NB4 (cell line): Measurements from ENCODE around the gene PPM1F.

Experiments used
- DNase-seq: peaks from one replicate; pipeline ENCODE4 v3.0.0; 2010; ENCODE audit warnings: low read depth
- H3K4me3 ChIP-seq: one replicate; pipeline ENCODE4 v1.5.1; 2011; ENCODE audit warnings: mild to moderate bottlenecking, low read depth, low read length, moderate library complexity
- MYC ChIP-seq: IDR thresholded peaks from 2 replicates; pipeline ENCODE4 v1.6.1; 2011; ENCODE audit warnings: low read depth, low read length
- POLR2A ChIP-seq: IDR thresholded peaks from 2 replicates; pipeline ENCODE4 v1.6.1; 2011; ENCODE audit warnings: mild to moderate bottlenecking; ENCODE audit not compliant: insufficient read length; ENCODE audit errors: extremely low read depth
- TF ChIP-seq, protein P1 (sequence below): IDR thresholded peaks from one replicate; pipeline ENCODE4 v1.5.1; 2012; ENCODE audit warnings: low read depth, low read length
- TF ChIP-seq, protein P2 (sequence below): IDR thresholded peaks from 2 replicates; pipeline ENCODE4 v1.6.1; 2011; ENCODE audit warnings: low read depth, low read length

The PPM1F gene

DNA sequence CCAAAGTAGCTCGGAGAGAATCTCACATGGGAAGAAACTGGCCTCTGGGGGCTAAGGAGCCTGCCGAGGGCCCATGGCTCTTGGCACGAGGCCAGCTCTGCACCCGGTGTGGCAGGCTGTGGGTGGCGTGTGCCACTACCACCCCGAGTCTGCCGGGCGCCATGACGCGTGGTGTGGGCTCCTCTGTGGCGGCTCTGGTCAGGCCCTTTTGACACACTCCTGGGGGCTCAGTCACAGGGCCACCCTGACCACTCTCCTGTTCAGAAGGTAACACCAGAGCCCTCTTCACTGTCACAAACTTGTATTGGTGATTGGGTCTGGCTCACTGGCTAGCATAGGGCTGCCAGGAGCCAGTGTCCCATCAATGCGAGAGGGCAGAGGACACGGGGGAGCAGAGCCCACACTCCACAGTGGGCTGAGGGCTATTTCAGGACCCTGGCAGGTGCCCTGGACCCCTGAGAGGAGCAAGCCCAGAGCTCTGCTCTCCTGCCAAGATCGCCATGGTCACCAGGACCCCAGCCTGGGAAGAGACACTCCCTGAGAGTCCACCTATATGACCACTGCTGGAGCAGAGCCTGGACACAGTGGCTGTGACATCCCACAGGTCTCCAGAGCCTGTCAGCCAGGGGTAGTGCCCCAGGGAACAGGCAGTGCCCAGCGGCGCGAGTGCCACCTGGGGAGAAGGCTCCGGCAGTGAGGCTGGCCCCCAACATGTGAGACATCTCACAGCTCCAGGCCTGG lies 8.6 kb upstream of the PPM1F start:
- no peak for DNase-seq
- no peak for TF ChIP-seq POLR2A
- H3K4me3 ChIP-seq, result no peak overlapping the region

DNA sequence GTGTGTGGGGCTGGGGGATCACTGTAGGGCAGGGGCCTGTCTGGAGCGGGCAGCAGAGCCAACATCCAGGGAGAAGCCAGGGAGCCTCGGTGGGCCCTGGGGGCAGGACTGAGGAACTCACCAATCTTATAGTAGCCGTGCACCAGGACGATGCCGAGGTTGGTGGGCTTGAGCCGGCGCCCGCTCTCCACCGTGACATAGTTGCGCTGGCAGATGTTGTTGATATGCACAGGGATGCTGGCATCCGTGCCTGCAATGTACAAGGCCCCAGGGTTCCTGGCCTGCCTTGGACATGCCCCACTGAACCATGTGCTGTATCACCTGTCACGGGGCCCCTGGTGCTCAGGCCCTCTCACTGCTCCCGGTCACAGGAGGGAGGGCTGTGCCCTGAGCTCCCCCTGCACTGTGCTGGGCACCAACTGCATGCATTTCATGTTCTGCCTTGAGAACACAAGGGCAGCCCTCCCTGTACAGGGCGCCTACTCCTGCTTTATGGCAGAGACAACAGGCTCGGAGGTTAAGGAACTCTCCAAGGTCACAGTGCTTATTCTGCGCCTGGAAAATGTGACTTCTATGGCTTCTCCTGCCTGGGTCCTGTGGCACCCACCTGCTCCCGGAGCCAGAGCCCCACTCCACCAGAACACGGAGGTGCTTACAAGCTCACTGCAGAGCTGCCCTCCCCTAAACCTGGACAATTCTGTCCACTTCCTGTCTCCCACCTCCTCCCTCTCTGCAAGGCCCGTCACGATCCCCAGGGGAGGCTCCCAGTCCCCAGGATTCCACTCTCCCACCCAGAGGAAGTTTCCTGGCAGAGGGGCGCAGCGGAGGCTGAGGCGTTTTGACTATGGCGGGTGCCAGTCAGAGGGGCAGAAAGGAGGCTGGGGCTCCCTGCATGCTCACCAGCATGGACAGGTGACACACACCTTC lies 7.8 kb upstream of the PPM1F start:
- no peak for DNase-seq
- H3K4me3 ChIP-seq, result no peak overlapping the region
- TF ChIP-seq, protein P1, sequence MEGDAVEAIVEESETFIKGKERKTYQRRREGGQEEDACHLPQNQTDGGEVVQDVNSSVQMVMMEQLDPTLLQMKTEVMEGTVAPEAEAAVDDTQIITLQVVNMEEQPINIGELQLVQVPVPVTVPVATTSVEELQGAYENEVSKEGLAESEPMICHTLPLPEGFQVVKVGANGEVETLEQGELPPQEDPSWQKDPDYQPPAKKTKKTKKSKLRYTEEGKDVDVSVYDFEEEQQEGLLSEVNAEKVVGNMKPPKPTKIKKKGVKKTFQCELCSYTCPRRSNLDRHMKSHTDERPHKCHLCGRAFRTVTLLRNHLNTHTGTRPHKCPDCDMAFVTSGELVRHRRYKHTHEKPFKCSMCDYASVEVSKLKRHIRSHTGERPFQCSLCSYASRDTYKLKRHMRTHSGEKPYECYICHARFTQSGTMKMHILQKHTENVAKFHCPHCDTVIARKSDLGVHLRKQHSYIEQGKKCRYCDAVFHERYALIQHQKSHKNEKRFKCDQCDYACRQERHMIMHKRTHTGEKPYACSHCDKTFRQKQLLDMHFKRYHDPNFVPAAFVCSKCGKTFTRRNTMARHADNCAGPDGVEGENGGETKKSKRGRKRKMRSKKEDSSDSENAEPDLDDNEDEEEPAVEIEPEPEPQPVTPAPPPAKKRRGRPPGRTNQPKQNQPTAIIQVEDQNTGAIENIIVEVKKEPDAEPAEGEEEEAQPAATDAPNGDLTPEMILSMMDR, result no peak

DNA sequence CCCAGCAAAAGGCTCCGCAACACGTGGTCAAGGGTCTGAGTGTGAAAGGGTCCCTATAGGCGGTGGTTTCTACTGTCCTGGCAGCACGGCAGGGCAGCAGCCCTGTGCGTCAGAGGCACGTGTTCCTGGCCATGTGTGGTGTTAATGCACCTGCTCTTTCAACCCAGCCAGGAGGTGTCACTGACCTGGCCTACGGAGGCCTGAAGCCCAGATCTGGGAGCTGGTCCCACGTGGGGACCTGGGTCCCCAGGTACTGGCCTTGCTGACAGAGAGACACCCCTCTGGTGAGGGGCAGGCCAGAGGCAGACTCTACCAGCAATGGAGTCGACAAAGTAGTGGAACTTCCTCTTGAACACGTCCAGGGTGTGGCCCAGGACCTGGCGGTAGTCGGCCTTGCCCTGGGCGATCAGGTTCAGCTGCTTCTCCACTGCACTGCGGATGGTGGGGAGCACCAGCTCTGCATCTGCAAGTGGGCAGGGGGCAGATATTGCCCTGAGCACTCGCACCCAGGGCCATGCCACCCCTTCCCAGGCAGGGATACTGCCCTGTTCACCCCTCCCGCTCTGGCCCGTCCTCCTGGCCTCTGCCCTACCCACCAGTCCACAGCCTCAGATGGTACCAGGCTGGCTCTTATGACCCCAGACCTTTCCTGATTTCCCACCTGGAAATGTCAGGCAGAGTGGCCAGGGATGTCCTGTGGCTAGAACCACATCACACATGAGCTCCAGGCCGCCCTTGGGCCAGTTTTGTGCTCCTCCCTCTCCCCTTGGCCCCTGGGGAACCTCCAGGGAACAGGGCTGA lies 6.8 kb upstream of the PPM1F start:
- peak; percentile 16 for DNase-seq
- no peak overlapping the region for H3K4me3 ChIP-seq
- TF ChIP-seq MYC (no peak), POLR2A (no peak)
- TF ChIP-seq, protein P2, sequence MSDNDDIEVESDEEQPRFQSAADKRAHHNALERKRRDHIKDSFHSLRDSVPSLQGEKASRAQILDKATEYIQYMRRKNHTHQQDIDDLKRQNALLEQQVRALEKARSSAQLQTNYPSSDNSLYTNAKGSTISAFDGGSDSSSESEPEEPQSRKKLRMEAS, result no peak
- TF ChIP-seq, protein P1, result no peak

DNA sequence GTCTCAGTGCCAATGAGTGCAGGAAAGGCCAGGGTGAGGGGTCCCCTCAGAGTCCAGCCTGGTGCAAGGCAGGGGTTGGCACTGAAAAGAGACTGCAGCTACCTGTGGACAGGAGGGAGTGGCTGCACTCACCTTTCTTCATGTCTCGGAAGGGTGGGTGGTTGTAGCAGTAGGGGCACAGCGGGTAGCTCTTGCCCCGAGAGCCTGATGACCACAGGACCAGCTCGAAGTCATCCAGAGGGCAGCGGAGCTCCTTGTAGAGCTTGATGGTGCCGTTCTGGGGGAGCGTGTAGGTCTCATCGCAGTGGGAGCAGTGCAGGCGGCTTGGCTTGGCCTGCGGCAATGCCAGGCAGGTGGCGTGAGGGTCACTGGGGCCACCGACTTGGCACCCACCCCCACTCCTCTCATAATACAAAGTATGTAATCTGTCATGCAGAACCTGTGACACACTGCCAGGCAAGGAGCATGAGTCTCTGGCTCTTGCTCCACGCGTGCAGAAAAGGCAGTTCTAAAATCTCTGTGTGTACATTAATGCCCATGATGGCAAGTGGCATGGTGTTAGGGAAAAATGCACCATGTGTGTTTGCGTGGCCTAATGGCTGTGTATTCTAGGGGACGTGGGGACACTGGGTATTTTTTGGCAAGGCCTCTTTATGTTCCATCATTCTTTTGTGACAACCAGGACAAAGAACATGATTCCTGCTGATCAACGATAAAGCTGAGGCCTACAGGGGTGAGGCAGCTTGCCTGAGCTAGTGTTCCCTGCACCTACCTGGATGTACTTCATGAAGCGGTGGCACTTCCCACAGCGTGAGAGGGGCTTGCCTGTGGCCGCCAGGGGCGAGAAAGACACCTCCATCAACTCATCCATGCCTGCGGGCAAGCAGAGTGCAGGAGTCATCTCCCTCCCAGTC lies 6.0 kb upstream of the PPM1F start:
- H3K4me3 ChIP-seq, result no peak overlapping the region
- DNase-seq, result no peak
- TF ChIP-seq, protein P2, result no peak
- TF ChIP-seq, protein P1, result no peak
- TF ChIP-seq POLR2A (no peak), MYC (no peak)

DNA sequence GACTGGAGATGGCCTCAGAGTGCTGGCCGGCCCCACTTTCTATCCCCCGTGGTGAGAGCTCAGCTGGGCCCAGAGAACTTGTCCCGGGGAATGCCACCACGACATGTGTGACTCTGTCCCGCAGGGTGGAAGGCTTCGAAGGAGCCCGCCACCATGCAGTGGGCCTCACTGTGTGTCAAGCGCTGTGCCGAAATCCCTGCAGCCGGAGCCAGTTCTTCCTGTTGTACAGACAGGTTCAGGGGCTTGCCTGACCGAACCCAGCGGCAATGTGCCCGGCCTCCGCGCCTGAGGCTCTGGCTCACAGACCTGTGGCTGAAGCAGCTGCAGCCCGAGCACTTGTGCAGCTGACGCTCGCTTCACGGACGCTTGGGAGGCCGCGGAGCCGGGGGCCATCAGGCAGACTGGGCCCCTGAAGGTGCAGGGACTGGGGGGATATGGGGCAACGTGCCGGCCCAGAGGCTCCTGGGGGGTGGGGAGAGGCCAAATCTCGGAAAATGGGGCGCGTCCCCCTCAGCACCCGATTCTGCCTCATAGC lies 650 bp downstream of the PPM1F start:
- TF ChIP-seq POLR2A, result no peak
- TF ChIP-seq, protein P2, result no peak; the same call in 1 of the 2 replicates
- TF ChIP-seq MYC, result no peak
- DNase-seq, result peak; percentile 63
- H3K4me3 ChIP-seq, result peak overlapping the region; percentile 64

DNA sequence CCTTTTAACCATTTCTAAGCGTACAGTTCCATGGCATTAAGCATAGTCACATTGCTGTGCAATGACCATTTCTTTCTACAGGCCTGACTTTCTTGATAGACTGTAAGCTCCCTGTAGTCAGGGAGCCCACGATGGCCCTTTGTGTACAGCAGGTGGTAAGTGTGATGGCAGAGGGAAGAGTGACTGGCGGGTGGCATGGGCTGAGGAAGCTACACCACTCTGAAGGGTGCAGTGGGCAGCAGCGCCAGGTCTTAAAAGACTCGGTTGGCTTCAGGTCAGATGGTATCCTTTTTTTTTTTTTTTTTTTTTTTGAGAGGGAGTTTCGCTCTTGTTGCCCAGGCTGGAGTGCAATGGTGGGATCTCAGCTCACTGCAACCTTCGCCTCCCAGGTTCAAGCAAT lies 1.6 kb downstream of the PPM1F start:
- H3K4me3 ChIP-seq, result no peak overlapping the region
- TF ChIP-seq, protein P2, result no peak
- no peak for TF ChIP-seq MYC
- no peak for DNase-seq
